Measurements from ENCODE around the gene DNAJC2.

DNAJC2 gene, protein sequence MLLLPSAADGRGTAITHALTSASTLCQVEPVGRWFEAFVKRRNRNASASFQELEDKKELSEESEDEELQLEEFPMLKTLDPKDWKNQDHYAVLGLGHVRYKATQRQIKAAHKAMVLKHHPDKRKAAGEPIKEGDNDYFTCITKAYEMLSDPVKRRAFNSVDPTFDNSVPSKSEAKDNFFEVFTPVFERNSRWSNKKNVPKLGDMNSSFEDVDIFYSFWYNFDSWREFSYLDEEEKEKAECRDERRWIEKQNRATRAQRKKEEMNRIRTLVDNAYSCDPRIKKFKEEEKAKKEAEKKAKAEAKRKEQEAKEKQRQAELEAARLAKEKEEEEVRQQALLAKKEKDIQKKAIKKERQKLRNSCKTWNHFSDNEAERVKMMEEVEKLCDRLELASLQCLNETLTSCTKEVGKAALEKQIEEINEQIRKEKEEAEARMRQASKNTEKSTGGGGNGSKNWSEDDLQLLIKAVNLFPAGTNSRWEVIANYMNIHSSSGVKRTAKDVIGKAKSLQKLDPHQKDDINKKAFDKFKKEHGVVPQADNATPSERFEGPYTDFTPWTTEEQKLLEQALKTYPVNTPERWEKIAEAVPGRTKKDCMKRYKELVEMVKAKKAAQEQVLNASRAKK

DNA sequence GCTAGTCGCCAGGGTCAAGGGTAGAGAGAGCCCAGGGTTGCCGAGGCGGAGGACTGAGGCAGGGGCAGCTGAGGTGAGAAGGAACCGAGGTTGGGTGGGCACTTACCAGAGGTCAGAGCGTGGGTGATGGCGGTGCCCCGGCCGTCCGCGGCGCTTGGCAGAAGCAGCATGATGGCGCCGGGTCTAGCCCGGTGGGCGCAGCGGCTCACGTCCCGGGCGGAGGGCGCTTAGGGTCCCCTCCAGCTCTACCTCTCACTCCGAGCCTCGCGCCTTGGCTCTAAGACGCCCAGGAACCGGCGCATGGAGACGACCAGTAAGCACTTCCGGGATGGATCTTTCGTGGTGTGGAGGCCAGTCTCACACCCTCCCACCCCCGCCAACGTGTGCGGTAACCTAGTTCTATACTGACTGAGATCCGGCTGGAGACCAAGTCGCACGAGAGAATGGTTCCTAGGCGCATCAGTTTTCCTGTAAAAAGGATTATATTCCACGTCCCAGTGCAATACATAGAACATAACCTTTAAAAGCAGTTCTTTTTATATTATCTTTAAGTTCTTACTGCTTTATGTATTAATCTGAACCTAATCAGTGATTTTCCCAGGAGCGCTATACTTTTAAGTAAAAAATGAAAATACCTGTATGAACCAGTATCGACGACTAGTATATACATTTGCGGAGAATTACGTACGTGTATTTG is at the start of gene DNAJC2:
DNAJC2 (minus strand) TSS at position 315 of the 697 bp plus-strand sequence; CDS start at position 170, 145 bp downstream.
- DNase-seq (ENCODE audit: low spot score) = peak; percentile 86

DNA sequence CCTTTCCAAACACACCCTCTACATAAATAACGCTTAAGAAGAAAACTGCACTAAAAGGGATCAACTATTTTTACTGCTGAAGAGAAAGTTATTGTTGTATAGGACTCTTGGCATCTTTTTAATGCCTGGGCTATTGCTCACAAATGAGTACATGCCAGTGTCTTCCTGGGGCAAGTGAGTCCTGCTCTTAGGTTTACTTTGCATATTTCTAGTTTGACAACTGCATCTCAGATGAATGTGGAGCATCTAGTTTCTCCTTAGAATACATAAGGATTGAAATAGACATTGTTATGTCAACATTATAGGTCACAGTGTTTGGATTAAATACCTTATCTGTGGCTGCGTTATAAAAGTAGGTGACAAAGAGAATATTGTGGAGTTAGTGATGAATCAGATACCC is 47.4 kb upstream of the DNAJC2 start:
- DNase-seq (ENCODE audit: low spot score) = no peak

- no peak for DNase-seq (ENCODE audit: low spot score)
Observed at GRCh38 chr7:103391150-103391549, 46.6 kb upstream of the DNAJC2 start.

DNA sequence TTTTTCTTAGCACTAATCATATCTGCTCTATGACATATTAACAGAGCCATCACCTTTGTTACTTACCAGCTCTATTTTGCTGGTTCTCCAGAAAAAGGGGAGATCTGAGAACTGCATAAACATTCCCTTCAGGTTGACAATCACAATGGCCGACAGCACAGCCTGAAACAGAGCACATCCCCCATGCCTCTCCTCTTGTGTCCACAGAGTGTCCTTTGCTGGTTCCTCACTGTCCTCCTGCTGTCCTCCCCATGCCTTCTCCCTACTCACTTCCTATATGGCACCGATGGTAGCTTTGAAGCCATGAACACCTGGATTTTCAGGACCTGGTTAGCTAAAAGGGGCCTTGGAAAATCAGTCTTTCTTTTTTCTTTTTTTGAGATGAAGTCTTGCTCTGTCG is 44.7 kb upstream of the DNAJC2 start:
- DNase-seq (ENCODE audit: low spot score) = no peak

GRCh38 chr7:103388469-103389140 is 44.0 kb upstream of the DNAJC2 start:
- no peak for DNase-seq (ENCODE audit: low spot score)

DNA sequence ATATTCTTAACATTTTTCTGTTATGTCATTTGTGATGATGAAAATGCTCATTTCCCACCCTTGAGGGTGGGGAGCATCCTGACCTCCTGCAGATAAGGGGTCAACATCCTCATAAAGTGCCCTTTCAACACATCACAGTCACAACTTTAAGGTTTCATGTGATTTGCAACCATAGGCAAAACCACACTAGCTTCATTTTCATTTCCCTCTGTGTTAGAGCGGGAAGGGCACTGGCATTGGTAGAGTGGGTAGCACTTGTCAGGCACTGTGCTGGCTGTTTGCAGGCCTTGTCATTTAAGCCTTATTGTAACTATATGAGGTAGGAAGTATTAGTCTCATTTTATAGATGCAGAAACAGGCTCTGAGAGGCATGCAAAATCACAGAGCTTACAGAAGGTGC is 42.7 kb upstream of the DNAJC2 start:
- DNase-seq (ENCODE audit: low spot score) = no peak

GRCh38 chr7:103382032-103382402 is 37.5 kb upstream of the DNAJC2 start:
- DNase-seq (ENCODE audit: low spot score) = no peak

DNA sequence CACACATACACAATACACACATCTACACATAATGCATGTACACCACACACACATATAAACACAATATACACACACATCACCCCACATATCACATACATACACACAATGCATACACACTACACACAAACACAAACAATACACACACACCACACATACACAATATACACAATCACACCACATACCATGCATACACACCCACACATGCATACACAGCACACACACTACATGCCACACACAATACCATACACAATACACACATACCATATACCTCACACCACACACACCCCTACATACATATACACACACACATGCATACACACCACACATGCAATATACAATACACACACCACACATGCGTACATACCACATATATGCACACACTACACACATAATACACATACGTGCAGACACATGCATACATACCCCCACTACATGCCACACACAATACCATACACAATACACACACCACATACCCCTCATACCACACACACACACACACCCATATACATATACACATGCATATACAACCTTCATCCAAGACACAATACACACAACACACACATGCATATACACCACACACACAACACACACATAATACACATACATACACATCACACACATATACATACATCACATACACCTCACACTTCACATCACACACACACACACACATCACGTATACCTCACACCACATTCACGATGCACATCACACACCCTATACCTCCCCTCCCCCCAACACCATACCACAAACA is 36.9 kb upstream of the DNAJC2 start:
- no peak for DNase-seq (ENCODE audit: low spot score)

GRCh38 chr7:103380395-103381191 is 36.0 kb upstream of the DNAJC2 start:
- DNase-seq (ENCODE audit: low spot score) = no peak

- no peak for DNase-seq (ENCODE audit: low spot score)
Observed at GRCh38 chr7:103379270-103379975, 34.9 kb upstream of the DNAJC2 start.

DNA sequence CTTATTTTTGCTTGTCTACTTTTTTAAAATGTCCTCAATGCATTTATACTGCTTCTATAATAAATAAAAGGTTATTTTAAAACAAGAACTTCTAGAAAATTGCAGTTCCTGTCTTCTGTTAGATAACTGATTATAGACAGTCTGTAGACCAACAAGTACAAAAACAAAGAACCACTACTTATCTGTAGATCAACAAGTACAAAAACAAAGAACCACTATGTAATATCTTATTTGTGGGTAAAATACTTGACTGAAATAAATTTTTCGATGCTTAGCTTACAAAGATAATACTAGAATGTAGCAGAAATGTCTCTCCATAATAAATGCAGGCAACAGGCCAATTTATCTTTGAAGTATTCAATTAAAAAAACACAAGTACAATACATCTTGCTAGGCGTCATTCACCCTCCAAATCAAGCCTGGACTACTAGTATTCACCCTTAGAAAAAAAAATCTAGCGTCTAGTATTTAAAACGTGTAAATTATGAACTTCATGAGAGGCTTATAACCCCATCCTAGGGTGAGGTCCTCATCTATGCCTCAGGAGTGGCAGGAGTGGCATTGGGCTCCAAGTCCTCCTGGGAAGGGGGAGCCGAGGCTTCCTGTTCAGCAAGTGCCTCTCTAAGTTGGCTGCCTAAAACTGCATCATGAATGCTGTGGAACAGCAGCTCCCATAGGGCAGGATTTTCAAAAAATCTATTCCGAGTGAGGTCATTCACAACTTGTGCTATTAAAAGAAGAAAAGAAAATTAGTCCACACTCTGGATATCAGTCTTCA is 29.5 kb upstream of the DNAJC2 start:
- DNase-seq (ENCODE audit: low spot score) = no peak

- DNase-seq (ENCODE audit: low spot score) = no peak
Observed at GRCh38 chr7:103369432-103369831, 24.9 kb upstream of the DNAJC2 start.

DNA sequence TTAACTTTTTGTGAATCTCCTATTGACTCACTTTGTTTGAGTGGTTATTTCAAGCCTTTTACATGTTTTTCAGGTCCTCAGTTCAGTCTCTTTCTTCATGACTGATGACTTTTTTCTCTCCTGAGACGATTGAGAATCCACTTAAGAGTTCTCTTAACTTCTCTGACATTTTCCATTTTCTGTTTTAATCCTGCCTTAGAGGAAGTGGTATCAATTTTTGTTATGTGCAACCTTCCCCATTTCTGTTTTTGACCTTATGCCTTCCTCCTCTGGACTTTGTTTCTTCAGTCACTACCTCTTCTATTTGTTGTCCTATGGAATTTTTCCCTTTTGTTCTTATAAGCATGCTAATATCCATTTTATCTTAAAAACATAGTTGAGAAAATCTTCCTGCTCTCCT is 5.2 kb upstream of the DNAJC2 start:
- DNase-seq (ENCODE audit: low spot score) = no peak

DNA sequence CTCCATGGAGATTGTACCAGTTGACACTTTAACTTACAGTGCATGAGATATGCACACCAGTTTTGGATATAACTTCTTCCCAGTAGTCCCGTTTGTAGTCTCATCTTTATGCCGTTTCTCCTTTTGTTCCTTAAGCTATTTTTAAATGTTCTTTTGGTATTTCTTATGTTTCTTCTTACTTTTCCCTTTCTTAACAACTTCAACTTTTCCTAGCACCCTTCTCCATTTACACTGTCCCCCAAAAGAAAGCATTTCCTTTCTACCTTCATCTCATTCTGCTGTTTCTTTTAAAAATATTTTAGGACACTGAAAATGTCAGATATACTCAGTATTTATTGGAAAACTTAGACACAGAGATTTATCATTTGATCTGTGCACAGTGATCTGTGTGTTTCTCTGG is 4.4 kb upstream of the DNAJC2 start:
- DNase-seq (ENCODE audit: low spot score) = no peak

DNA sequence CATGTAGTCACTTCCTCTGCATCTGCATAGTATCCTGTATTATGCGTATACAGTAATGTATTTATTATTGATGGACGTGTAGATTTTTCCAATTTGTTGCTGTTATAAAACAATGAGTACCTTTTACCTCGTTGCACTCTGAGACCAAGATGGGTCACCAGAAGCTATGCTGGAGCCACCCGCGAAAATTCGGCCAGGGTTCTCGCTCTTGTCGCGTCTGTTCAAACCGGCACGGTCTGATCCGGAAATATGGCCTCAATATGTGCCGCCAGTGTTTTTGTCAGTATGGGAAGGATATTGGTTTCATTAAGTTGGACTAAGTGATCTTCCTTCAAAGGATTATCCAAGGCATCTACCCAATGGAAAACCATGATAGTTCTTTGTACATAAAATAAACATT is 3.9 kb upstream of the DNAJC2 start:
- DNase-seq (ENCODE audit: low spot score) = no peak

DNA sequence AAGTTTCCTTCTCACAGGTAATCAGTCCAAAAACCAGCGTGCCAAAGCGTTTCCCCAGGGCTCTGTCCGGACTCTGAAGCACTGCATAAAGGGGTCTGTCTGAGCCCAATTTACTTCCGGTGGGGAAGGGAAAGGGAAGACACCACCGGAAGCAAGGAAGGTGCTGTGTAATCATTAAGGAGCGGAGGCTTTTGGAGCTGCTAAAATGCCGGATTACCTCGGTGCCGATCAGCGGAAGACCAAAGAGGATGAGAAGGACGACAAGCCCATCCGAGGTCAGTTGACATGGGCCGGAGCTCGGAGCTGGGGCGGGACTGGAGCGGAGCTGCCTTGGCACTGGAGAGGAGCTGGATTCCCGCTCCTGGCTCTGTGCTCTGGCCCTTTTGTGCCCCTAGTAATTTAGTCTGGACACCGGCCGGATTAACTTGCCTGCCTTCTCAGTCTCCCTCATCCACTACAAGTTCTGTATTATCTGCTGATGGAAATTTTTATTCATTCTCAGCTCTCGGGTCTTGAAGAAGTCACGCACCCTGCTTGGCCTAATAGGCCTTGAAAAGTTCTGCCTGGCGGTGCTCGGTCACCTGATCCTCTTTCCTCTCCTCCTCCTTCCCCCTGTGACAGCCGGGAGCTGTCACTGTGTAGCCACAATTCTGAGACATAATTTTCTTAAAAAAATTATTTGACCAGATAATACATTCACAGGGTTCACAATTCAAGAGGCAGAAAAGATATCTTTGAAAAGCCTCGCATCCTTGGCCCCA is 3.1 kb upstream of the DNAJC2 start, which contains the start of gene PSMC2:
PSMC2 (plus strand) TSS at position 137 of the 761 bp plus-strand sequence; CDS start at position 206, 69 bp downstream.
- DNase-seq (ENCODE audit: low spot score) = peak; percentile 84

GRCh38 chr7:103346396-103346795 is 1.8 kb upstream of the DNAJC2 start:
- DNase-seq (ENCODE audit: low spot score) = no peak

- DNase-seq (ENCODE audit: low spot score) = peak; percentile 9
Observed at GRCh38 chr7:103343758-103344452, 662 bp downstream of the DNAJC2 start.
